ENCODE results near the gene GRB10.

GRB10 gene

DNA sequence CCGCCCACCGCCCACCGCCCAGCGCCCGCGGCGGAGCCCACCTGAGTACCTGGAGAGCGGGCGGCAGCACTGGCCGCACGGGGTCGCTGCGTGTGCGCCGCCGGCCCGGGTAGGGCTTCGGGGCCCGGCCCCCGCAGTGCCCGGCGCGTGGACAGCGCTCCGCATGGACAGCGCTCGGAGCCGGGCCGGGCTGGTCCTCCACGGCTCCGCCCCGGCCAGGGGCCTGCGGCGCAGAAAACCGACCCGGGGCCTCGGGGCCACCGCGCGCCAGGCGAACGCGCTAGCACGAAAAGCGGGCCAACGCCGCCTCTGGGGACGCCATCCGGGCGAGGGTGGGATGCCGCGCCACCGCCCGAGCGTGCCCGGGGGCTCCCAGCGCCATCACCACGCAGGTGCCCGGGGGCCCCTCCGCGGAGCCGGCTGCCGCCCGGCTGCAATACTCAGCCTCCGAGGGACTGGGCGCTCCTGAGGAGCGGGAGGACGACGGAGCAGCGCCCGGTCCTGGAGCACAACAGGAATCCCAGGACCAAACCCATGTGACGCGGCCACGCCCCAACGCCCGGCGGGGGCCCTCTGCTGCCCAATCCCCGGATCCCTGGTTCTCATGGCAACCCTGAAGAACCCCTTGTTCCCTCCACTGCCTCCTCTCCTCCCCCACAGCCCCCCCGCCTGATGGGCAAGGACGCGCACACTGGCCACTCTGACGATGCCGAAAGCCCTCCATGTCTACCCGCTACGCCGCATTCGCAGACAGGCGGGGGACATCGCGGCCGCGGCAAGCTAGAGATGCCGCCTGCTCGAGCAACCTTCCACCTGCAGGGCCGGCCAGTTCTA, at the start of gene GRB10:
Gene GRB10, minus strand, starts transcription at position 522 of the 834 bp plus-strand sequence. CDS start 50,574 bp downstream, outside the sequence.
- DNase-seq: no peak

DNA sequence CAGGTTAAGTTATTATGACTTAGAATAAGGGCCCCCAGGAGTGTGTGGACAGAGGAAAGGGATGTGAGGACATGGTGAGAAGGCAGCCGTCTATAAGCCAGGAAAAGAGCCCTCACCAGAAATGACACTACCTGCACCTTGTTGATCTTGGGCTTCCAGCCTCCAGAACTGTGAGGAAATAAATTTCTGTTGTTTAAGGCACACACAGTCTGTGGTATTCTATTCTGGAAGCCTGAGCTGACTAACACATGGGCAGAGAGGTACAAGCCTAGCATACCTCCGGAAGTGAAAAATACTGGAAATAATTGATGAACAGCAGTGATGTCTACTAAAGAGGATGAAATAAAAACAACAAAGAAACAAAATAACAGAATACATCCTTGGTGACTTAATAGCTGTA, 46.1 kb upstream of the GRB10 start:
- DNase-seq: no peak

DNA sequence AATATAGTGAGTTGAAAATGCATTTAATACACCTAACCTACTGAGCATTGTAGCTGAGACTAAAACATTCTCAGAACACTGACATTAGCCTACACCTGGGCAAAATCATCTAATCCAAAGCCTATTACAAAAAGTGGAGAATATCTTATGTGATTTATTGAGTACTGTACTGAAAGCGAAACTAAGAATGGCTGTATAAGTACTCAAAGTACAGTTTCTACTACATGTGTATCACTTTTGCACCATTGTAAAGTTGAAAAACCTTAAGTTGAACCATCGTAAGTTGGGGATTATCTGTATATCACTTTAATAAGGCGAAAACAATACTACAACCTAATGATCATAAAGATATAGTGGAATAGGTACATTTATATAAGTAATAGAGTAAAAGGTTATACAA, 45.4 kb upstream of the GRB10 start:
- DNase-seq: no peak

DNA sequence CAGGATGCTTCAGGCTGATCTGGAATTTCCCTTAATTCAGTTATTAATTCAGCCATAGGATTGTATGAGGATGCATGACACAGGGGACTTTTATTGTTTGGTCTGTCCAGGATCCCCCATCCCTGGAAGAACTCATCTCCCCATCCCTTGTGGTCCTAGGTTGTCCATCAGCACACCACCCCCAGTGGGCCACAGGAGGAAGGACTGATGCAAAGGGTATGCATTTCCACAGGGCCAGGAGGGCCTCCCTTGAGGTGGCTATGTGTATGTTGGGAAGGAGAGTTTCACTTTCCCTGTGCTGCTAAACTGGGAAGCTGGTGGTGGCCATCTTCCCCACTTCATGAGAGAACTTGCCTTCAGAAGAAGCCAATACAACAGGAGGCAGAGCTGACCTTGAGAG, 44.6 kb upstream of the GRB10 start:
- no peak for DNase-seq

DNA sequence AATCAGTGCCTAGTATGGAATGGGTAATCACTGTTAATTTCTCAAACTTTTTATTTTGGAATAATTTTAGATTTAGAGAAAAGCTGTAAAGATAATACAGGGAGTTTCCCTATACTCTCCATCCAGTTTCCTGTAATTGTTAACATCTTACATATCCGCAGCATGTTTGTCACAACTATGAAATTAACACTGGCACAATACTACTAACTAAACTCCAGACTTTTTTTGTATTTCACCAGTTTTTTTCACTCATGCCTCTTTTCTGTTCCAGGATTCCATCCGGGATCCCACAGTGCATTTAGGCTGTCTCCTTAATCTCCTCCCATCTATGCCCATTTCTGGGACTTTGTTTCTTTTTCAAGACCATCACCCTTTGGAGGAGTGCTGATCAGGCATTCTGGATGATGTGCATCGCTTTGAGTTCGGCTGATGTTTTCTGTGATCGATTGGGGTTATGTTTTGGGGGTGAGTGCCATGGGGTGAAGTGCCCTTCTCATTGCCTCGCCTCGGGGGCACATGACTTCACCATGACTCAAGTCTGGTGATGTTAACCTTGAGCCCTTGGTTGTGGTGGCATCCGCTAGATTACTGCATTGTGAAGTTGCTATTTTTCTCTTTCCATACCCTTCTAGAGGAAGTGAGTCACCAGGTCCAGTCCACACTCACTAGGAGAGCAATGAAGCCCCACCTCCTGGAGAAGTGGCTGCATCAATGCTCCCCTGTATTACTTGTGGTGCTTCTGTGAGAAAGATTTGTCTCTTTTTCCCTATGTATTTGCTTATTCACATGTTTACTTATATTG, 43.9 kb upstream of the GRB10 start:
- peak; percentile 39 to 46 for DNase-seq

DNA sequence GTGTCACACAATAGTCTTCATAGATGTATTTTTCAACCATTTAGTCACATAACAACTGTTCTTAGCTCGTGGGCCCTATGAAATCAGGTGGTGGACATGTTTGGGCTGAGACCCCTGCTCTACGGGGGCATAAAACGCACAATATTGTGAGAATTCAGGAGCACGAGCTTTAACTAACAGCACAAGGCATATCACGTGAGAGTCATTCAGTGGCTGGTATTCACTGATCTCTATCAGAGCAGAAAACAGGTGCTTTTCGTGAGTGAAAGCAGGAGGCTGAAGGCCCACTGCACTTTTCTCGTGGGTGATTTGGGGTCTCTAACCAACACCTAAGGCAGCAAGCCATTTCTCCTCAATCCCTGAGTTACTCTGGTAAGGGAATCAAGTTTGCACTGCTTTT, 42.8 kb upstream of the GRB10 start:
- no peak for DNase-seq

DNA sequence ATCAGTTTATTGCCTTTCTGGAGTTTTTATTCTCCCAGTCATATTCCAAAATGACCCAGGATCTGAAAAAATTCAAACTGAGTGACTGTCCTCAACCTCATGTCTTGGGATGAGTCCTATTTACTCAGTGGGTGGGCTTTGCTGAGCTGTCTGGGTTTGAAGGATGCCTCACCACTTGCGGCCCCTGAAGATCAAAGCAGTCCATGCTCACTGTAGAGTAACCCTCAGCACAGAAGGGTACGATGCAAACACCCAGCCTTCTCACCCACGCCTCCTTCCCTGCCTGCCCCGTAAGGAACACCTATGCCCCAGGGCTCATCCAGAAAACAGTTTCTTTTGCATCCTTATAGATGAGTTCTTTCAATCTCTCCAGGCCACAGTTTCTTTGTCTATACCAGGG, 42.2 kb upstream of the GRB10 start:
- no peak for DNase-seq

DNA sequence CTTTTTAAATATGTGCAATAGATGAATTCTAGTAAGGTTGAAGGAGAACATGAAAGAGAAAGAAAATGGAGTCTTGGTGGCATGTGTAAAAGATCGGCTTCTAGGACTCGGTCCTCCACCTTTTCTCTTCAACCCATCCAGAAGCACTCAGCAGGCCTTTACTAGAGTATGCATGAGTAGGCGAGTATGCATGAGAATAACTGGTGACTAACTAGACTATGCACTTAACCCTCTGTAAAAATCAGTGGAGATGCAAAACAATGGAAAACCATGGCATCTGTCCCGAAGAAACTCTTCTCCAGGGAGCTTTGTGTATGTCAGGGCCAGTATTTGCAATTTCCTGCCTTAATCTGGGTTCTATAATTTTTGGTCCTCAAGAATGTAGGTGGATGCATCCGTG, 40.0 kb upstream of the GRB10 start:
- no peak for DNase-seq

DNA sequence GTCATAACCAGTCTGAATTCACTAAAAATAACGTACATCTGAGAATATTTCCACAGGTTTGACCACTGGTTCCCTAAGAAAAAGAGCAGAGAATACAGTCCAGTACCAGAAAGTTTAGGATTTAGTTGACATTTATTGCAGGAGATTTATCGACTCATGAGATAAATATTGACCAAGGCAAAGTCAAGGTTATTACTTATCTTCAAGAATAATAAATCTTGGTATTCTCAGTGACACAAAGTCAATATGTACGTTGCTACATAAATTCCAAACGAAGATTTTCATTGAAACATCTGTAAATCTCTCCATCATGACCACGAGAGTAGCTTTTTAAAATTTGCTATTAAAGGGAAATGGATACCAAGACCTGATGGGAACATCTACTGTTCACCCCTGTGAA, 39.4 kb upstream of the GRB10 start:
- DNase-seq: no peak

DNA sequence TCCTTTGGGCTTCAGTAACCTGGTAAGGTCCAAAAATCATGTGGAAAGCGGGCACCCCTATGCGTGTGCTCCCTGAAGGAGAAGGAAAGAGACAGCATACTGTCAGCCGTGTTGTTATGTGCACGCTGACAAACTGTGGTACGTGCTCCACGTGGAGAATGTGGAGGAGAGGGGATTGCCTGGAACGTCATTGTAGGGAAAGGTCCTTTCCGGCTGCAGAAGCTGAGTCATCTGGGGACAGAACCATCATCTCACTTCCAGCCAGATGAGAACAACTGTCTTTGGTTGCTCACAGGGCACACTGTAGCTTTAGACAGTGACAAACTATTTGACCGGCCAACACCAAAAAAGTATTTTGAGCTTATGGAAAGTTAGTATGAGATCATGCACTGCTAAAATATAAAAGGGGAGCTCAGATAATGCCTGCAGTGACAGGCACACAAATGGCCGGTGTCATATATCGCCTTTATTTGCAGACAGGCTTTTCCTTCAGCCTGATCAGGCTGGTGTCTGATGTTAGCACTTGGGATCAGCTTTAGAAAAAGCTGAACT, 38.8 kb upstream of the GRB10 start:
- DNase-seq: no peak

DNA sequence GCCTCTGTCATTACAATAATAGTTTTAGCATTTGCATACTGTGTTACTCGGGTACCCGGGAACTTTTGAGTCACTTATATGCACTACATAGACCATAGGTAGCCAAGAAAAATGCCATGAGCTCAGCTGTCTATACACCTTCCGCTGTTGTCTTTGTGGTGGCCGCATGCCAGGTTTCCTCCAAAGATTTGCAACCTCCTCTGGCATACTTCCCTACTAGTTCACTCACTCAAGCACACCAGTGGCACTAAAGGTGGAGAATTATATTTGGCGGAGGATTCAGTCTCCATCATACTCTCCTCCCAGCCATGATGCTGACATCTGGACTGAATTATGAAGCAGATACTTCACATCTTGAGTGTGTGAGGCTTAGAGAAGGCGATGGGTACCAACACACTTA, 35.6 kb upstream of the GRB10 start:
- DNase-seq: no peak

DNA sequence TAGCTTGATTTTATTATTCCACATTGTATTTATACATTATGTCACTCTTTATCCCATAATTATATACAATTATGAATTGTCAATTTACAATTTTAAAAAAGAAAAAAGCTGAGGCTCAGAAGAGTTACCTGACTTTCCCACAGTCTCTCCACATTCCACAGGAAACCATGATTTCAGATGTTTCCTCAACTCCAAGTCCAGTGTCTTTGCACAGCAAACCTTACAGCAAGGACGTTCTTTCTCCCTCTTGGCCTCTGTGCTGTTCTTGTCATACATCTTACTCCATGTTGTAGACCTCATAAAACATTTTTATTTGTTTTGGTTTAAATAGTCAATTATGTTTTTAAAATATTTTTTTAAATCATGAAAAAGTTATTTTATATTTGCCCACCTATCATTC, 34.9 kb upstream of the GRB10 start:
- DNase-seq: no peak

DNA sequence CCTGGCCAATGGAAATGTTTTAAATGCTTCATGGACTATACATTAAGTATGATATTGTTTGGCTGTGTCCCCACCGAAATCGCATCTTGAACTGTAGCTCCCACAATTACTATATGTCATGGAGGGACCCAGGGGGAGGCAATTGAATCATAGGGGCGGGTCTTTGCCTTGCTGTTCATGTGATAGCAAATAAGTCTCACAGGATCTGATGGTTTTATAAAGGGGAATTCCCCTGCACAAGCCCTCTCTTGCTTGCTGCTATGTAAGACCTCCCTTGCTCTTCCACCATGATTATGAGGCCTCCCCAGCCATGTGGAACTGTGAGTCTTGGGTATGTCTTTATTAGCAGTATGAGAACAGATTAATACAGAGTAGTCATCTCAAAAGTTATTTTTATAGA, 32.4 kb upstream of the GRB10 start:
- DNase-seq: no peak

DNA sequence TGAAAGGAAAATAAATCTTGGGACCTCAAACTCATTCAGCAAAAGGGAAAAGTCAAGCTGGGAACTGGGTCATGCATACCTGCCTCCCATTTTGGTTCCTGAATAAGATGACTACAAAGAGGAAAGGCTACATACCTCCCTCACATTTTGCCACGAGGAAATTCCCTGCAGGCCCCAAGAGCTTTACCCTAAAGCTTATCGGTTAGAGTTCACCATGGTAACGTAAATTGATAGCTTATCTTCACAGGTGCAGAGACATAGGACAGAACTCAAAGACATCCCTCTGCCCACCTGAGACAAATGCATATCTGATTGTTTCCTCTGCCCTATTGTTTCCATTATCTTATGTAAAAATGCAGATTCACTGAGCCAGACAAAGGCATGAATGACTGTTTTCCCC, 31.5 kb upstream of the GRB10 start:
- DNase-seq: no peak

DNA sequence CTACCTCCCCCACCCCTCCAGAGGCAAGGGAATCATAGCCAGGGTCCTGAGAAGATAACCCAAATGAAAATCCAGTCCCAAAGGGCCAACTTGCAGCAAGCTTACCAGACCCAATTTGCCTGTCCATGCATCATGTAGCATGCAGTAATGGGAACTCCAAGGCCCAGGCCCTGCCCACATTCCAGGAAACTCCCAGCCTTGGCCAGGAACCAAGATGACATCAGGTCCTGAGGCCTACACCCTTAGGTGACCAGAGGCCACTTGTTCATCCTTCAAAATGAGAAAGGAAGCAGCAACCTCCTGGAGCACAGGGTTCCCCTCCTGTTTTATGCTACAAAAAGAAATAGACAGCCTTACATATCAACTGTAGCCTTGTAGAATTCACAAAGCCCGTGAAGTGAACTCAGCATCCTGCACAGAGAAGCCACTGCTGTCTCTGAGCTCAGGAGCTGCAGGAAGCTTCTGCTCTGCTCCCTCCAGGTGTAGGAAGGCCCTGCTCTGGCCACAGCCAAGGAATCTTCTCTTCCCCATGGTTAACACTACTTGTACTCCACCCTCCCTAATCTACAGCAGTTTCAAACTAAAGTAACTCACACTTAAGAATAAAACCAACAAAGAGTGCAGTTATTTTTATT, 30.3 kb upstream of the GRB10 start:
- DNase-seq: no peak

DNA sequence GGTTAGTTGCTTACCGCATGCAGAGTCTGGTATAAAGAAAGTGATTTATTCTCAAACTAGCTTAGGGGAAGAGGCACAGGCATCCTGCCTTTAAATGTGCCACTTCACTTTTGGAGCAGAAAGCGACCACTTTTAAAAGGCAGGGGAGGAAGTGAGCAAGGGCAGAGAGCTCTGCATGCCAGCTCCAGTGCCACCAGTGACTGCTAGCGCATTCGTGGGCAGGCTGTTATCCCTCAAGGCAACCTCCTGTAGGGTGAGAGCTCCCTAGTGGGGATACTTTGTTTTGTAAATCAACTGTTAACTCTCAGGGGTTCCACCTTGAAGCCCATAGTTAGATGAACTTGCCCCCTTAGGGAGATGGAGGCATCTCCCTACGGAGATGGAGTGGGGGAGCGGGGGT, 29.4 kb upstream of the GRB10 start:
- DNase-seq: no peak

DNA sequence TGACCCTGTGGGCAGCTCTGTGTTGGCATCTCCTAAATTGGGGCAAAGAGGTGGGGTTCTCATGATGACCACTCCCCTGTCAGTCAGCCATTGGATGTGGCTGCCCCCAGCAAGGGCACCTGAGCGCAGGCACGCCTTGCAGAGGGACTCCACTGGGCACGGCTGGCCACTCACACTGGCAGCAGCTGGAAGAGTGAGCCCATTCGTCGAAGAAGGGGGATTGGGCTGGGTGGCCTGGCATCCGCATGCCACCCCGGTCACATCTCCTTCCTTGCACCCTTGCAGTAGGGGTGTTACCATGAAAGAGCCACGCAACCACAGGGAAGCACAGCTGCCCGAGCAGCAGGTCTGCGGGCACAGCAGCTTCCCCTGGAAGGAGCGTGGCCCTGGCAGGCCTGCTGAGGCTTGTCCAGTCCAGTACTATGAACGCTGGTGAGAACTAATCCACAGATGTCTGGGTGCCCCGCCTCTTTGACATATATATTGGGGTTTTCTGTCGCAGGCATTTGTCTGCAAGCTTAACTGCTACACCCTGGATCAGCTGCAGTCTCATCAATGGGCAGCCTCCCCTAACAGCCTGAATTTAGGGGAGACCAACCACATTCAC, 25.7 kb upstream of the GRB10 start:
- no peak for DNase-seq

DNA sequence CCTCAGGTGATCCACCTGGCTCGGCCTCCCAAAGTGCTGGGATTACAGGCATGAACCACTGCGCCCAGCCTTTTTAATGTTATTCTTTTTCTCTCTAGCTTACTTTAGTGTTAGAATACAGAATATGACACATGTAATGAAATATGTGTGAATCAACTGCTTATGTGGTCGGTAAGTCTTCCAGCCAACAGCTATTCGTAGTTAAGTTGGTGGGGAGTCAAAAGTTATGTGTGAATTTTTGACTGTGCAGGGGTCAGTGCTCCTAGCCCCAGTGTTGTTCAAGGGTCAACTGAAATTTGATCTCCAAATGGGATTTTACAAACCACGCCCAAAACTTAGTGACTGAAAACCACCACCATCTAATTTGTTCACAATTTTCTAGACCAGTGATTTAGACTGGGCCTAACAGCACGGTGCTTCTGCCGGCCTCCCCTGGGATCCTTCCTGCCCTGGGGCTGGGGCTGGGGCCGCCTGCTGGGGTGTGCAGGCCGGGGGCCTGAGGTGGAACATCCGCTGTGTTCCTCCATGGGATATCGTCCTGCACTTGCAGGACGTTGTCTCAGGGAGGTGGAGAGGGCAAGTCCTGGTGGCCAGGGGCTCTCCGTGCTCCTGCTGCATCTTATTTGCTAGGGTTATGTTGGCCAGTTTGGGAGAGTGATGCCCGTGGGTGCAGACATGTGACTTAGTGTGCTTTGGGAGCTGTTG, 24.5 kb upstream of the GRB10 start:
- DNase-seq: no peak

DNA sequence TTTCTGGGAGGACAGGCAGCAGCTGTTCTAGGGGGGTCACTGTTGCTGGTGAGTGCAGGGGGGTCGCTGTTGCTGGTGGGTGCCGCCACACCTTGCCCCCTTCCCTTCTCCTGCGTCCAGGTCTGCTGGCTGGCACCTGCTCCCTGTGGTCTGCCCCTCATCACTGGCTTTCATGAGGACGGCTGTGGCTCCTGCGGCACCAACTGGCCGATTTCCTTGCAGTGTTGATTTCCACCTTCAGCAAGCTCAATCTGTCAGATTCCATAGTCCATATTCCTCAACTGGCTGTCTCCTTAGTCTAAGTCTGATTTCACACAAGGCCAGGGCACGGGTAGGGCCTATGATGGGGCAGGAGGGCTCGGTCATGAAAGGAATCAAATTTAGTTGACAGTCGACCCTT, 23.4 kb upstream of the GRB10 start:
- no peak for DNase-seq

DNA sequence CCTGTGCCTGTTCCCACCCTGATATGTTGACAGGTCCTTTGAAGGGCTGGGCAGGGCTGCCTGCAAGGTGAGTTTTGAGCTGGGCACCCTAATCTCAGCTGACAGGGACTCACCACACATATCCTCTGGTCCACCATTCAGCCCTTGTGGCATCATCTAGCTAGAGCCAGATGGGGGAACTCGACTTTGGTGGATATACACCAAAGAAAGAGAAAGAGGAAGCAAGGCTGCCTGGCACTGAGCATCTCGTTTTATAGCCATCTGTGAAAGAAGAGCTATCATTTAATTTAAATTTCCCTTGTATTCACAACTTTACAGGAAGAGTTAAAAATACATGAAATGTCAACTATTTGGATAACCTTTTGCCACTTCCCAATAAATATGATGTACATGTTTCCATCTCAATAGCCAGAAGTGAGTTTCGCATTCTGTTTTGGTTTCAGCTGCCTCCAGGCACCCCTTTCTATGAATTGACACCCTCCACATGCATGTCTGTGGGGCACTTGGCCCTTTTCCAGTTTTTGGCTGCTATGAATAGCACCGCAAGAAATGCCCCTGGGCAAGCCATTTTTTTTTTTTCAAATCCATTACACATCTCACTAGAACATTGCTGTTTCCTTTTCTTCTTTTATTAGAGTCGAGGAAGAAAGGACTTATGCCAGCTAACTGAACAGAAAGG, 22.9 kb upstream of the GRB10 start:
- no peak for DNase-seq

All from activated CD4-positive, alpha-beta T cell treated with anti-CD3 and anti-CD28 coated beads, Interleukin-2, amount 50 U/mL, for 48 hours (primary cell).